ENCODE data around the gene LRRC8B.
"Not testable (repeated sequence)": the region's sequence is repeated elsewhere in the genome, so short reads cannot be mapped to it uniquely, and the experiment has no call there.

- TF ChIP-seq CTCF, POLR2A (IDR thresholded peaks at IDR 0.05): not testable (repeated sequence)
Measured at GRCh38 chr1:89629600-89629999, 105.0 kb downstream of the LRRC8B start.
